Stimulated activated memory B cell treated with anti-CD40 and anti-IgM and Interleukin-4, amounts not matched to agents 10 μg/mL and 1 μg/mL and 100 μg/mL, for 72 hours (primary cell): ENCODE results near the gene AGAP1.

Experiments
- ATAC-seq: fragments of 150-1000 bp; cut with Tn5 transposase; 2 replicates; pipeline ENCODE4 v1.10.0; 2021
- H3K27ac Mint-ChIP-seq: one replicate; pipeline ENCODE4 v1.8.0; 2022; ENCODE audit warnings: mild to moderate bottlenecking, mixed read lengths
- H3K27me3 Mint-ChIP-seq: one replicate; pipeline ENCODE4 v1.8.0; 2022; ENCODE audit warnings: mixed read lengths
- H3K36me3 Mint-ChIP-seq: one replicate; pipeline ENCODE4 v1.8.0; 2022; ENCODE audit warnings: mixed read lengths
- H3K4me1 Mint-ChIP-seq: one replicate; pipeline ENCODE4 v1.8.0; 2022; ENCODE audit warnings: mixed read lengths
- H3K4me3 Mint-ChIP-seq: one replicate; pipeline ENCODE4 v1.8.0; 2022; ENCODE audit warnings: mild to moderate bottlenecking, moderate library complexity, mixed read lengths
- H3K9me3 Mint-ChIP-seq: one replicate; pipeline ENCODE4 v1.8.0; 2022; ENCODE audit warnings: mixed read lengths

The AGAP1 gene

GRCh38 chr2:235554385-235554784, 60.5 kb downstream of the AGAP1 start:
- H3K4me3 Mint-ChIP-seq: no peak overlapping the region
- ATAC-seq: no peak
- no peaks in the 10 kb centered on the region for H3K9me3 Mint-ChIP-seq
- no peaks in the 10 kb centered on the region for H3K4me1 Mint-ChIP-seq
- peaks cover 27% of the 10 kb centered on the region for H3K27me3 Mint-ChIP-seq
- H3K36me3 Mint-ChIP-seq: no peaks in the 10 kb centered on the region
- H3K27ac Mint-ChIP-seq: no peak overlapping the region

GRCh38 chr2:235554936-235555335, 61.1 kb downstream of the AGAP1 start:
- Mint-ChIP-seq H3K4me3 (no peak overlapping the region), H3K4me1 (no peaks in the 10 kb centered on the region), H3K27me3 (peaks cover 27% of the 10 kb centered on the region), H3K36me3 (no peaks in the 10 kb centered on the region), H3K27ac (no peak overlapping the region), H3K9me3 (no peaks in the 10 kb centered on the region)
- no peak for ATAC-seq

GRCh38 chr2:235555371-235555770, 61.5 kb downstream of the AGAP1 start:
- no peaks in the 10 kb centered on the region for H3K4me1 Mint-ChIP-seq
- no peaks in the 10 kb centered on the region for H3K9me3 Mint-ChIP-seq
- H3K4me3 Mint-ChIP-seq: no peak overlapping the region
- H3K36me3 Mint-ChIP-seq: no peaks in the 10 kb centered on the region
- peaks cover 27% of the 10 kb centered on the region for H3K27me3 Mint-ChIP-seq
- no peak for ATAC-seq
- no peak overlapping the region for H3K27ac Mint-ChIP-seq

GRCh38 chr2:235556086-235556485, 62.2 kb downstream of the AGAP1 start:
- Mint-ChIP-seq H3K9me3 (no peaks in the 10 kb centered on the region), H3K27me3 (peaks cover 27% of the 10 kb centered on the region), H3K4me3 (no peak overlapping the region), H3K36me3 (no peaks in the 10 kb centered on the region), H3K27ac (no peak overlapping the region), H3K4me1 (no peaks in the 10 kb centered on the region)
- ATAC-seq: no peak

DNA sequence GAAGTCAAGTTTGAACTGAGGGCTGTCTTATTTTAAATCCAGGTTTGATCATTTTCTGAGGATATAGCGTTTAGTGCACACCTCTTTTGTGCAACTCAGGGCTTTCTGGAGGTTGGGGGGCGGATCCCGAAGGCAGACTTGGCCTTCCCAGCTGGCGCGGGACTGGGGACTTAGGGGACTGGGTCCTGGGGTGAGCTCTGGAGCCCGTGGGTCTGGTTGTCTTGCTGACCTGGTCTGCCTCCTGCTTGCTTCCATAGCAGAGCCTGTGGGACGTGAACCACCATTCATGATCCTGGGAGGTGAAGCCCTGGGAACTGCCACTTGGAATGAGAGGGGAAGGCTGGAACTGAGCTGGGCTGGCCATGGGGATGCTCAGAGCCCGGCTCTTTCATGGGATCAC, 63.1 kb downstream of the AGAP1 start:
- no peak for ATAC-seq
- Mint-ChIP-seq H3K27ac (no peak overlapping the region), H3K4me3 (no peak overlapping the region), H3K36me3 (no peaks in the 10 kb centered on the region), H3K4me1 (no peaks in the 10 kb centered on the region), H3K27me3 (peaks cover 24% of the 10 kb centered on the region), H3K9me3 (no peaks in the 10 kb centered on the region)

DNA sequence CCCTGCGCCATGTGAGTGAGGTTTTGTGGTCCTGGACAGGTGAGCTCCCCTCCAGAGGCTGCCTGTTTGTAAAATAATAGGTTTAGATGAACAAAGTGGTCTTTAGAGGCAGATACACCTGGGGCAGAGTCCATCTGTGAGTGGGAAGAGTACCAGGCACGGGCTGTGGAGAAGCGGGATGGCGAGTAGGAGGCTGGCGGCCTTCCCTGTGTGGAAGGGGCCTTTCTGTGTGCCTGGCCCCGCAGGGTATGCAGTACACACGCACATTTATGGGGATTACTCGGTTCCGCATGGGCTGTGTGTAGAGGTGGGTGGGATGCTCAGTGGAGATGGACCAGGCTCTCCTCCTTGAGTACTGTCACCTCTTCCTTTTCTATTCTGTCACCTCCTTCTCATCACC, 64.1 kb downstream of the AGAP1 start:
- ATAC-seq: no peak
- Mint-ChIP-seq H3K9me3 (no peaks in the 10 kb centered on the region), H3K36me3 (no peaks in the 10 kb centered on the region), H3K27me3 (peaks cover 21% of the 10 kb centered on the region), H3K27ac (no peak overlapping the region), H3K4me1 (no peaks in the 10 kb centered on the region), H3K4me3 (no peak overlapping the region)

DNA sequence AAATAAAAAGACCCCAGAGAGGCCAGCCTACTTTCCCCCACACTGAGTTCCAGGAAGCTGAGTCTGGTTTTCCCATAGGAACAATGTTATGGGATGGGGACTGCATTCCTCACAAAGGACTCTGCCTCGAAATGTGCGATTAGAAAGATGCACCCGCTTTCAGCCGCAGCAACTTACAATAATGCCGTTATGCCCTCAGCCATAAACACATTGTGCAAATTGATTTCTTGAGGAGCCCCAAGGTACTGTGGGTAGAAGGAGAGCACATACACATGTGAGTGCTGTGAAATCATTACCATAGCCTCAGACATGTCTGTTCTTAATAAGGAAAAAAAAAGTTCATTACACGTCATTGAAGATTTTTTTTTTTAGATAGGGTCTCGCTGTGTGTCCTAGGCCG, 64.7 kb downstream of the AGAP1 start:
- no peaks in the 10 kb centered on the region for H3K4me1 Mint-ChIP-seq
- ATAC-seq: no peak
- no peaks in the 10 kb centered on the region for H3K36me3 Mint-ChIP-seq
- H3K27me3 Mint-ChIP-seq: peaks cover 27% of the 10 kb centered on the region
- H3K4me3 Mint-ChIP-seq: no peak overlapping the region
- H3K9me3 Mint-ChIP-seq: no peaks in the 10 kb centered on the region
- H3K27ac Mint-ChIP-seq: no peak overlapping the region

GRCh38 chr2:235560345-235560744, 66.5 kb downstream of the AGAP1 start:
- Mint-ChIP-seq H3K36me3 (no peaks in the 10 kb centered on the region), H3K4me1 (no peaks in the 10 kb centered on the region), H3K9me3 (no peaks in the 10 kb centered on the region), H3K27ac (no peak overlapping the region), H3K27me3 (peaks cover 22% of the 10 kb centered on the region), H3K4me3 (no peak overlapping the region)
- ATAC-seq: no peak

GRCh38 chr2:235561450-235561849, 67.6 kb downstream of the AGAP1 start:
- Mint-ChIP-seq H3K4me1 (no peaks in the 10 kb centered on the region), H3K4me3 (no peak overlapping the region), H3K36me3 (no peaks in the 10 kb centered on the region), H3K27me3 (peaks cover 21% of the 10 kb centered on the region), H3K9me3 (no peaks in the 10 kb centered on the region), H3K27ac (no peak overlapping the region)
- no peak for ATAC-seq

- Mint-ChIP-seq H3K27ac (no peak overlapping the region), H3K27me3 (peaks cover 29% of the 10 kb centered on the region), H3K36me3 (no peaks in the 10 kb centered on the region), H3K4me3 (no peak overlapping the region), H3K9me3 (no peaks in the 10 kb centered on the region), H3K4me1 (no peaks in the 10 kb centered on the region)
- no peak for ATAC-seq
Measured at GRCh38 chr2:235562065-235562747, 68.4 kb downstream of the AGAP1 start.

GRCh38 chr2:235563056-235563910, 69.4 kb downstream of the AGAP1 start:
- no peak for ATAC-seq
- Mint-ChIP-seq H3K27me3 (peaks cover 31% of the 10 kb centered on the region), H3K36me3 (no peaks in the 10 kb centered on the region), H3K4me1 (no peaks in the 10 kb centered on the region), H3K27ac (no peak overlapping the region), H3K9me3 (peaks cover 1% of the 10 kb centered on the region), H3K4me3 (no peak overlapping the region)

- Mint-ChIP-seq H3K9me3 (peaks cover 3% of the 10 kb centered on the region), H3K4me1 (no peaks in the 10 kb centered on the region), H3K27ac (no peak overlapping the region), H3K4me3 (no peak overlapping the region), H3K27me3 (peaks cover 31% of the 10 kb centered on the region), H3K36me3 (no peaks in the 10 kb centered on the region)
- no peak for ATAC-seq
Measured at GRCh38 chr2:235564066-235564465, 70.2 kb downstream of the AGAP1 start.

GRCh38 chr2:235564884-235565530, 71.2 kb downstream of the AGAP1 start:
- H3K27me3 Mint-ChIP-seq: peaks cover 31% of the 10 kb centered on the region
- no peak overlapping the region for H3K4me3 Mint-ChIP-seq
- peaks cover 3% of the 10 kb centered on the region for H3K9me3 Mint-ChIP-seq
- H3K27ac Mint-ChIP-seq: no peak overlapping the region
- no peak for ATAC-seq
- no peaks in the 10 kb centered on the region for H3K4me1 Mint-ChIP-seq
- no peaks in the 10 kb centered on the region for H3K36me3 Mint-ChIP-seq

DNA sequence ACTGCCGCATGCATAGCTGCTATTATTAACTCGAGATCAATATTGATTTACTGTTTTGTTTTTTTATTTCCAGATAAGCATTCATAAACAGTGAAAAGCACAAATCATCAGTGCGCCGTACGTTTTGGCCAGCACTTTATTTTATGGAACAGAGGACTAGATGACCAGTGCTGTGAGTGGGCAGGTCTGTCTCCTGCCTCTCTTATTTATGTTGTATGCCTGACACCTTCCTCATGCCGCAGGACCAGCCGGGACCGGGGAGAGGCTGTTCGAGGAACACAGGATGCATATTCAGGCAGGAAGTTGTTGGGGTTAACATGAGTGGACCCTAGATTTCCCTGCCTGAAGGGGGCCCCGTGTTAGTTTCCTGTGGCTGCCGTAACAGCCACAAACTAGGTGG, 72.6 kb downstream of the AGAP1 start:
- Mint-ChIP-seq H3K9me3 (peaks cover 3% of the 10 kb centered on the region), H3K27me3 (peaks cover 31% of the 10 kb centered on the region), H3K4me1 (no peaks in the 10 kb centered on the region), H3K36me3 (no peaks in the 10 kb centered on the region), H3K27ac (no peak overlapping the region), H3K4me3 (no peak overlapping the region)
- ATAC-seq: no peak

GRCh38 chr2:235566931-235567495, 73.2 kb downstream of the AGAP1 start:
- Mint-ChIP-seq H3K4me1 (no peaks in the 10 kb centered on the region), H3K27ac (no peak overlapping the region), H3K27me3 (peaks cover 31% of the 10 kb centered on the region), H3K36me3 (no peaks in the 10 kb centered on the region), H3K4me3 (no peak overlapping the region), H3K9me3 (peaks cover 3% of the 10 kb centered on the region)
- no peak for ATAC-seq
